Measurements from ENCODE around the gene SGCD.

The SGCD gene

GRCh38 chr5:156498226-156498980, 171.4 kb downstream of the SGCD start:
- DNase-seq (ENCODE audit: low read depth in 4 of 4, low spot score in 1 of 4): no peak

DNA sequence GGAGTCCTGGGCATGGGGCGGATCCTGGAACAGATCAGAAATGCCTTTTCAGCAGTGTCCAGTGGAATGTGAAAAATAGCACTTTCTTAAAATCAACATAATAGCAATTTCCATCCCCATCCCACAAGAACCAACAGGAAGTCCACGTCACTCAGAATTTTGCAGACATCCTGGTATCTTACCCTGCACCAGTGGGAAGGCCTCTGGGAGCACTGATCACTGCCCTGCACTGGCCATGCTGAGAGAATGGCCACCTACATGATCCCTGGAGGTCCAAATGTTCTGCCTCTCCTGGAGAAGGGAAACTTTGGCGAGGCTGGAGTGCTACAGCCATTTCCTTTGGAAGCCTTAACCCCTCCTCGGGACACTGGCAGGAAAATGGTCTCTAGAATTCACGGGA, 173.8 kb downstream of the SGCD start:
- DNase-seq (ENCODE audit: low read depth in 4 of 4, low spot score in 1 of 4): no peak

DNA sequence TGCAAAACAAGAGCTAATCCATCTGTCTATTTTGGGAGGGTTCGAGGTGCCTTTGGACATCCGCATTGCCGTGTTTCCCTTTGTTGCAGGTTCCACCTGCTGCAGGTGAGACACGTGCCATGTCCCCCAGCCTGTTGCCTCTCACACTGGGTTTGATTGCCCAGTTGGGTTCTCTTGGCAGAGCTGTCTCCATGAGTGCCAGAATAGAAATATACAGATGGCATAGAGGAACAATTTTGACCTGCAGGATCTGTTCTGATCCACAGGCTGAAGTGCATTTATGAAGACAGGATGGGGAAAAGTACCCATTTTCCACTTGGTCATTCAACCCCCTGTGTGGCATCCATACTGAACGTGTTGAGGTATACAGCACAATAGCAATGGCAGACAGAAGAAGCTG, 178.1 kb downstream of the SGCD start:
- DNase-seq (ENCODE audit: low read depth in 4 of 4, low spot score in 1 of 4): no peak

GRCh38 chr5:156513123-156513815, 186.3 kb downstream of the SGCD start:
- DNase-seq (ENCODE audit: low read depth in 4 of 4, low spot score in 1 of 4): no peak

- DNase-seq (ENCODE audit: low read depth in 4 of 4, low spot score in 1 of 4): no peak
Observed at GRCh38 chr5:156515121-156515520, 188.2 kb downstream of the SGCD start.

- DNase-seq (ENCODE audit: low read depth in 4 of 4, low spot score in 1 of 4): no peak
Observed at GRCh38 chr5:156515803-156516360, 188.9 kb downstream of the SGCD start.

DNA sequence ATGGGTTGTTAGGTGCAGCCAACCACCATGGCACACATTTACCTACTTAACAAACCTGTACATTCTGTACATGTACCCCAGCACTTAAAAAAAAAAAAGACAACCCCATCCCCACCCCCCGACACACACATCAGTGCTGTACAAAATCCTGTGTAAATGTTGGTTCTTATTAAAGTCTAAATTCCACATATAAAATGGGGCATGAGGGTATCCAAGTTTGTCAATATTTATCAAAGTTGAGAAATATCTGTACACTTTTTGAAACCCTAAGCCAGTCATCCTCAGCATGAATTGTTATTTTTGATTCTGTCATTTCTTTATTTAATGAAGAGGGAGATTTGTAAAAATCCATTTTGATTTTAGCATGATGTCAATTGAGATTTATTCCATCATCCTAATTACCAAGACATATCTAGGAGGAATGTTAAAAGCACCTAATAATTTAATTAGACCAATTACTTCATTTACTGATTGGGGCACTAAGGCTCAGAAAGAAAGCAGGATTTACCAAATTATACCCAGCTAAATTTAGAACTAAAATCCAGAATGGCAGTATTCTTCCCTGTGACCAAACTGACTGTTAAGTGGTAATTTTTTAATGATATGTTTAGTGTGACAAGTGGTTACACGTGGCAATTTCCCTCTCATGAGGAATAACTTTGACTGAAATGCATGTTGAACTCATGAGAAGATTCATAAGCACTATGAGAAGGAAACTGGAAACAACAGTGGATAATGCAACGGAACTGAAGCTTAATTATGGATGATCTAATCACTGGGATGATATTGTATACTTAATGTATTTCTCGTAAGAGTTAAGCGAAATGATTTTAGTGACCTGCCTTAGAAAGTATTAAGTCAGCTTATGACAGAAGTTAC, 195.9 kb downstream of the SGCD start:
- DNase-seq (ENCODE audit: low read depth in 4 of 4, low spot score in 1 of 4): no peak

GRCh38 chr5:156523607-156524006, 196.6 kb downstream of the SGCD start:
- DNase-seq (ENCODE audit: low read depth in 4 of 4, low spot score in 1 of 4): no peak

GRCh38 chr5:156526081-156526925, 199.3 kb downstream of the SGCD start:
- no peak for DNase-seq (ENCODE audit: low read depth in 4 of 4, low spot score in 1 of 4)

- no peak for DNase-seq (ENCODE audit: low read depth in 4 of 4, low spot score in 1 of 4)
Observed at GRCh38 chr5:156527611-156528010, 200.6 kb downstream of the SGCD start.

- no peak for DNase-seq (ENCODE audit: low read depth in 4 of 4, low spot score in 1 of 4)
Observed at GRCh38 chr5:156528673-156529072, 201.7 kb downstream of the SGCD start.

GRCh38 chr5:156529892-156530291, 202.9 kb downstream of the SGCD start:
- DNase-seq (ENCODE audit: low read depth in 4 of 4, low spot score in 1 of 4): no peak

- no peak for DNase-seq (ENCODE audit: low read depth in 4 of 4, low spot score in 1 of 4)
Observed at GRCh38 chr5:156531199-156531598, 204.2 kb downstream of the SGCD start.

GRCh38 chr5:156532921-156533320, 206.0 kb downstream of the SGCD start:
- no peak for DNase-seq (ENCODE audit: low read depth in 4 of 4, low spot score in 1 of 4)

DNA sequence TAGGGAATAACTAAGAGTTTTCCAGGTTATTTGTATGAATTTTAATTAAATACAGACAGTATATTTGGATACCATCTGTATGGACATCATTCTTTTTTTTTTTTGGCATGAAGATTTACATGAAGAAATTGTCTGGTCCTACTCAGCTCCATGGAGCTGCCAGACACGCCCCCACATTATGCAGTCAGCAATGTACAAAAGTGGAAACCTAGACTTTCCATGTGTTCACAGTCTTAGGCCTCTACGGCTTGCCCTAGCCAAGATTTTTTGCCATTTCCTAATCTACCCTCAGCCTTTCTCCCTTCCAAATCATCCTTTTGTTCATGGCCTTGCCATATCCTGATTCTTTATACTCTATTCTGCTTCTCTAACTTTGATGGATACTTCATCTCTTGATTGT, 207.1 kb downstream of the SGCD start:
- no peak for DNase-seq (ENCODE audit: low read depth in 4 of 4, low spot score in 1 of 4)

- no peak for DNase-seq (ENCODE audit: low read depth in 4 of 4, low spot score in 1 of 4)
Observed at GRCh38 chr5:156534906-156535485, 208.0 kb downstream of the SGCD start.

DNA sequence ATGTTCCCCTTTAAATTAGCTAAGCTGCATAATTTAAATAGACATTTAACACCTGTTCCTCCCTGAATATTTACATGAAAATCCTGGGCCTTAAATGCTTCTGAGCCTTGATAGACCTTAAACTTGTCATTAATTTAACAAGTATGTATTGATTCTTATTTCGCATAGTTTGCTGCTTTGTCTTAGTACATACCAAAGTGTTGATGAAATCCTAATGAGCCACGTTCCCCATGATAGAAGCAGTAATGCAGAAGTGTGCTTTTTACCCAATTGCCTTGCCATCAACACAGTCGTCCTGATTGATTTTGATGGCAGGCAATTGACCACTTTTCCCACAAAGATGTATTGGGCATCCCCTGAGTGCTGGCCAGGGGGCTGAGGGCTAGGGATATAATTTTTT, 213.5 kb downstream of the SGCD start:
- no peak for DNase-seq (ENCODE audit: low read depth in 4 of 4, low spot score in 1 of 4)

GRCh38 chr5:156541582-156541981, 214.6 kb downstream of the SGCD start:
- no peak for DNase-seq (ENCODE audit: low read depth in 4 of 4, low spot score in 1 of 4)

DNA sequence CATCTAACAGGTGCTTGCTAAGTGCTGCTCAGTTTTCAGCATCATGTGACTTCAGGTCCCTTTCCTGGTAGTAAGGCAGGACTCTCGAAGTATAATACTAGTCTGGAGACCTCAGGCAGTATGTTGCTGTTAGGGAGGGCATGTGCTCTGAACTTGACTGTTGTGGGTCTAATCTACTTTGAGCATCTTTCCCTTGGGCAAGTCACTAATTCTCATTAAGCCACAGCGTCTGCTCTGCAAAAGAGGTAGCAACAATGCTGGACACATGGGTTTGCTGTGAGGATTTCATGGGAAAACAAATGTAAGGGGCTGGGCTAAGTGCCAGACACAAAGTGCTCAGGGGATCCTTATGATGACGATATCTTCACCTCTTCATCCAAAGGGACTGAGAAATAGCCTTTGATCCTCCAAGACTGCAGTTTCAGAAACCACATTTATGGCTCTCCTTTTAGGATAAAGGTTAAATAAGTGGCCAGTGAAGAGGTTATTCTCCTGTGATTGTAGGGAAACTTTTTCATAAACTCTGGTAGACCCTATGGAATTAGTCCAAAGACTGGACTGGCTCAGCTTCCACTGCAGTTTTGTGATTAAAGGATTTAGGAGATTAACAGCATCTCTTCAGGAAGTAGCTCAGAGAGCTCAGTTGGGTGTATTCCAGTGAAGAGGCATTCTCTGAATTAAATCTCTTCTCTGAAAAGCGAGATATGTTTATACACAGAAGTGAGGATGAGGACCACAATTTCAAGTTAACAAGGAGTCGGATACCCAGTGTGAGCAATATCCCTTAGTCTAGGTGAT, 216.6 kb downstream of the SGCD start:
- no peak for DNase-seq (ENCODE audit: low read depth in 4 of 4, low spot score in 1 of 4)
